Fibroblast of peridontal ligament (primary cell): ENCODE measurements around the gene GRAMD2B.

Experiments used
- DNase-seq: peaks from one replicate; pipeline ENCODE4 v3.0.0-alpha.2; 2010; ENCODE audit errors: extremely low read depth

GRAMD2B gene

DNA sequence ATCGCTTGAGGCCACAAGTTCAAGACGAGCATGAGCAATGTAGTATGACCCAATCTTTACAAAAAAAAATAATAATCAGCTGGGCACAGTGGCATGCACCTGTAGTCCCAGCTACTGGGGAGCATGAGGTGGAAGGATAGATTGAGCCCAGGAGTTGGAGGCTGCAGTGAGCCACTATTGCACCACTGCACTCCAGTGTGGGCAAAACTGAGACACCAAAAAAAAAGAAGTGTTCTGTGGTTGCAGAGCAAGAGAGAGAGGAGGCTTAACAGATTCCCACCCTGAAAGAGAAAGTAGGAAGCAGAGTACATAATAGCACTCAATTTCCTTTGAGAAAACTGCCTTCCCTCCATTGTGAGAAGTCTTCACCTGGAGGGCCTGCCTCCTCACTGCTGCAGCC lies 119.2 kb downstream of the GRAMD2B start:
- no peak for DNase-seq

DNA sequence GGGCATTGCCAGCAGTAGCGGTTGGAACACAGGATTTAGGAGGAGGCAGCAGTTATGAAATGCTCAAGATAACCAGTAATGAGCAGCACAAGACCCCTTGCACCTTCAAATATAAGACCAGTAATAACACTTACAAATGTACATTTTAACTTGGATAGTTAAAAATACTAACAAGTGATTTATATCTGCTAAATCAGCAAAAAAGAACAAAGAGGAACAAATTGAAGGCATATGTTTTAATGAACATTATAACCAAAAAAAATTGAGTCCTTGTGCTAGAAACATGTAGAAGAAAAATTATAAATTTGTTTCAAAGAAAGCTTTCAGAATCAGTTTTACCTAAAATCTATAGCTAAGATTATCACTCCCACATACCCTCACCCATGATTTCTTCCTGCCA lies 119.8 kb downstream of the GRAMD2B start:
- no peak for DNase-seq

DNA sequence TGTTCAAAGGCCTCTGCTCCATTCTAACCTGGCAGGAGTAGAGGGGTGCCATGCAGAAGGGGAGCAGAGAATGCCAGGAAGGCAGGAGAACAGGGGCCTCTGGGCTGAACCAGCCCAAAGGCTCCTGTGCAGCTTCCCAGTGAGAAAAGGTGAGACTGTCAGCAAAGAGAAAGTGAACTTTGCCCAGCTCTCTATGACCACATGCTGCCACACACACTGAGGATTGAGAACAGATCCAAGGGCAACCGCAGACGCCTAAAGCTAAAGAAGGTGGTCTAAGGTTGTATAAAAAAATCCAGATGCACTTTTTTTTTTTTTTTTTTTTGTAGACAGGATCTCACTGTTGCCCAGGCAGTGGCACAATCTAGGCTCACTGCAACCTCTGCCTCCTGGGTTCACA lies 120.5 kb downstream of the GRAMD2B start:
- DNase-seq = no peak
